ENCODE data around the gene ETNK2. TPM values are rescaled to one million over a fixed set of nuclear protein-coding genes. Genes with fewer than 3 reads are reported as not detected.

ETNK2 gene
- total RNA-seq, 1 donor from 2014 or later, result 10.0 TPM

GRCh38 chr1:204116539-204116938 is 35.3 kb downstream of the ETNK2 start:
- peaks cover 9% of the 10 kb centered on the region for H3K36me3 Mint-ChIP-seq
- H3K4me1 Mint-ChIP-seq (ENCODE audit: unreplicated experiment), result peaks cover 13% of the 10 kb centered on the region
- H3K27me3 Mint-ChIP-seq, result no peaks in the 10 kb centered on the region
- peak overlapping the region; percentile 30 for H3K27ac Mint-ChIP-seq
- DNase-seq (ENCODE audit: extremely low spot score, unreplicated experiment), result no peak
- H3K4me3 Mint-ChIP-seq, result no peak overlapping the region
- H3K9me3 Mint-ChIP-seq, result no peaks in the 10 kb centered on the region
- no peak for TF ChIP-seq CTCF (conservative IDR thresholded peaks at IDR 0.05)

GRCh38 chr1:204115116-204115515 is 36.7 kb downstream of the ETNK2 start:
- H3K27ac Mint-ChIP-seq, result no peak overlapping the region
- no peak for DNase-seq (ENCODE audit: extremely low spot score, unreplicated experiment)
- H3K4me3 Mint-ChIP-seq, result no peak overlapping the region

GRCh38 chr1:204114606-204115005 is 37.2 kb downstream of the ETNK2 start:
- H3K4me1 Mint-ChIP-seq (ENCODE audit: unreplicated experiment), result peaks cover 18% of the 10 kb centered on the region
- peaks cover 9% of the 10 kb centered on the region for H3K36me3 Mint-ChIP-seq
- H3K4me3 Mint-ChIP-seq, result no peak overlapping the region
- H3K9me3 Mint-ChIP-seq, result no peaks in the 10 kb centered on the region
- no peak for DNase-seq (ENCODE audit: extremely low spot score, unreplicated experiment)
- TF ChIP-seq CTCF (conservative IDR thresholded peaks at IDR 0.05), result no peak
- H3K27ac Mint-ChIP-seq, result no peak overlapping the region
- no peaks in the 10 kb centered on the region for H3K27me3 Mint-ChIP-seq

More at GRCh38 chr1:204115116-204115515, 36.7 kb downstream of the ETNK2 start:
- TF ChIP-seq CTCF (conservative IDR thresholded peaks at IDR 0.05), result no peak
- no peaks in the 10 kb centered on the region for H3K9me3 Mint-ChIP-seq
- peaks cover 18% of the 10 kb centered on the region for H3K4me1 Mint-ChIP-seq (ENCODE audit: unreplicated experiment)
- H3K36me3 Mint-ChIP-seq, result peaks cover 9% of the 10 kb centered on the region
- no peaks in the 10 kb centered on the region for H3K27me3 Mint-ChIP-seq

GRCh38 chr1:204113896-204114295 is 37.9 kb downstream of the ETNK2 start:
- peaks cover 21% of the 10 kb centered on the region for H3K4me1 Mint-ChIP-seq (ENCODE audit: unreplicated experiment)
- no peak overlapping the region for H3K4me3 Mint-ChIP-seq
- H3K36me3 Mint-ChIP-seq, result peaks cover 9% of the 10 kb centered on the region
- no peaks in the 10 kb centered on the region for H3K27me3 Mint-ChIP-seq
- no peak for TF ChIP-seq CTCF (conservative IDR thresholded peaks at IDR 0.05)
- no peak for DNase-seq (ENCODE audit: extremely low spot score, unreplicated experiment)
- no peaks in the 10 kb centered on the region for H3K9me3 Mint-ChIP-seq
- H3K27ac Mint-ChIP-seq, result peak overlapping the region; percentile 68

- Mint-ChIP-seq H3K4me3 (no peak overlapping the region), H3K36me3 (peaks cover 5% of the 10 kb centered on the region), H3K4me1 (ENCODE audit: unreplicated experiment) (peaks cover 28% of the 10 kb centered on the region), H3K9me3 (no peaks in the 10 kb centered on the region), H3K27me3 (no peaks in the 10 kb centered on the region), H3K27ac (no peak overlapping the region)
- TF ChIP-seq CTCF (conservative IDR thresholded peaks at IDR 0.05), result no peak
- DNase-seq (ENCODE audit: extremely low spot score, unreplicated experiment), result no peak
Measured at GRCh38 chr1:204112876-204113730, 38.7 kb downstream of the ETNK2 start.
